Measurements from ENCODE around the gene FAM131A.

FAM131A gene

DNA sequence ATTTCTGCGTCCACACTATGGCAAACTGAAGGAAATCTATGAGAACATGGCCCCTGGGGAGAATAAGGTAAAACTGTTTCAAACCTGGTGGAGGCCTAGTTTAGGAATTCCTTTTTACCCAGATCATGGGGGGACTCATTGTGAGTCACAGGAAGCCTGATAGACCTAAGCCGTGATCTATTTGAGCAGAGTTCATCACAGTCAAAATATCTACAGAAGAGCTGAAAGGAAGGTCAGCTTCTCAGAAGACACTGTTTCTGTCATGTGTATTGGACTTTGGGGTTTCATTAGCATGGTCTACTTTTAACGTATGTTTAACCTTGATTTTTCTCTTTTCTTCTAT, 37.1 kb upstream of the FAM131A start:
- Histone ChIP-seq H3K4me3 (ENCODE audit: low read length) (no peak overlapping the region), H3K36me3 (ENCODE audit: control insufficient read depth, insufficient read depth, low read length) (peaks cover 26% of the 10 kb centered on the region), H3K27me3 (ENCODE audit: control insufficient read depth, insufficient read depth, low read length) (no peaks in the 10 kb centered on the region), H3K9me3 (ENCODE audit: control insufficient read depth, insufficient read depth, low read length) (no peaks in the 10 kb centered on the region), H3K4me1 (ENCODE audit: control insufficient read depth, insufficient read depth, low read length) (no peaks in the 10 kb centered on the region), H3K27ac (ENCODE audit: low read length) (no peak overlapping the region)
- no CpG with 5 or more reads among the region's 3 CpGs for WGBS (ENCODE audit: insufficient coverage, insufficient read length)
- DNase-seq (ENCODE audit: low read depth, low spot score), result no peak

DNA sequence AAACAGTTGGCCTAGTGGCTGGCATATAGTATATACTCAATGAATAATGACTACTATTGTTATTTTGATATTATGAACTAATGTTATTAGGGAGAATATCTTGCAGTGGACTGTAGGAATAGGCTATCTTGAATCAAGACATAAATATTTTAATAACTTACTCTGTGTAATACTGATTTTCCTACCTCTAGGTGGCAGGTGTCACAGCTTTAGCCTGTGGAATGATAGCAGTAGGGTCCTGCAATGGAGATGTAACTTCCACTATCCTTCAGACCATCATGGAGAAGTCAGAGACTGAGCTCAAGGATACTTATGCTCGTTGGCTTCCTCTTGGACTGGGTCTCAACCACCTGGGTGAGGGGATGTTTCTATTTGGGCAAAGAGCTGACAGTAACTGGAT, 31.8 kb upstream of the FAM131A start:
- Histone ChIP-seq H3K4me3 (ENCODE audit: low read length) (no peak overlapping the region), H3K27ac (ENCODE audit: low read length) (no peak overlapping the region), H3K9me3 (ENCODE audit: control insufficient read depth, insufficient read depth, low read length) (no peaks in the 10 kb centered on the region), H3K36me3 (ENCODE audit: control insufficient read depth, insufficient read depth, low read length) (peaks cover 51% of the 10 kb centered on the region), H3K27me3 (ENCODE audit: control insufficient read depth, insufficient read depth, low read length) (no peaks in the 10 kb centered on the region), H3K4me1 (ENCODE audit: control insufficient read depth, insufficient read depth, low read length) (no peaks in the 10 kb centered on the region)
- no CpG with 5 or more reads among the region's 1 CpG for WGBS (ENCODE audit: insufficient coverage, insufficient read length)
- DNase-seq (ENCODE audit: low read depth, low spot score), result no peak

DNA sequence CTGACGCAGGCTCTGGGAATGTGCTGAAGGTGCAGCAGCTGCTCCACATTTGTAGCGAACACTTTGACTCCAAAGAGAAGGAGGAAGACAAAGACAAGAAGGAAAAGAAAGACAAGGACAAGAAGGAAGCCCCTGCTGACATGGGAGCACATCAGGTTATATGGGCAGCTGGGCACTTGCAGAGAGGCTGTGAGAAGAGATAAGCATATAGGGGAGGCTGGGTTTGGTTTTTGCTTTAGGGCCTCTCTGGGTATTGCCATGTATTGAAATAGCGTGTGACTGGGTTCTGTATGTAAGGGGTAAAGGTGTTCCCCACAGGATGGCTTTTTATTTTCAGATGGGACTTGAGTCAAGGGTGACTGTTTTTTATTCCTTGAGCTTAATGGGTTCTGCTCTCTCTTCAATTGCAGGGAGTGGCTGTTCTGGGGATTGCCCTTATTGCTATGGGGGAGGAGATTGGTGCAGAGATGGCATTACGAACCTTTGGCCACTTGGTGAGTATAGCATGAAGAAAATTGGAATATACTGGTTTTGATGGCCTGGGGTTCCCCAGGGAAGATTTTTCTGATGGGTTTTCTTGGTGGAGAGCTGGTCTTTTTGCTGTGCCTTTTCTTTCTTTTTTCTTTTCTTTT, 30.9 kb upstream of the FAM131A start:
- no peak for DNase-seq (ENCODE audit: low read depth, low spot score)
- no peaks in the 10 kb centered on the region for H3K9me3 ChIP-seq (ENCODE audit: control insufficient read depth, insufficient read depth, low read length)
- no peak overlapping the region for H3K27ac ChIP-seq (ENCODE audit: low read length)
- H3K4me1 ChIP-seq (ENCODE audit: control insufficient read depth, insufficient read depth, low read length), result no peaks in the 10 kb centered on the region
- no peaks in the 10 kb centered on the region for H3K27me3 ChIP-seq (ENCODE audit: control insufficient read depth, insufficient read depth, low read length)
- no CpG with 5 or more reads among the region's 4 CpGs for WGBS (ENCODE audit: insufficient coverage, insufficient read length)
- H3K4me3 ChIP-seq (ENCODE audit: low read length), result no peak overlapping the region
- H3K36me3 ChIP-seq (ENCODE audit: control insufficient read depth, insufficient read depth, low read length), result peaks cover 51% of the 10 kb centered on the region

DNA sequence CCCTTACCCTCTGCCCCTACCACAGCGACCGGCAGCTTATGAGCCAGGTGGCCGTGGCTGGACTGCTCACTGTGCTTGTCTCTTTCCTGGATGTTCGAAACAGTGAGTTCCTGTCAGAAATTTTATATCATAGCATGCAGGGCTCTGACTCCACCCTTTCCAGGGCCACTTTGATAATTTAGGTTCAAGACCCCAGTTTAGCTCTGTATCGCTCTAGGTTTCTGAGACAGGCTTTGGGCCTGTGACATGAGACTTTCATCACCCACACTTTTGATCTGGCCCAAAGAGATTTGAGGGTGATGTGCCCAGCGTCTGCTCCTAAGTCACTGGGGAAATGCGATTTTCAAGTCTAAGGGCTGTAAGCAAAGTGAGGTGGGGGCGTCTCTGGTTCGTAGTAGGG, 29.5 kb upstream of the FAM131A start:
- no peak overlapping the region for H3K27ac ChIP-seq (ENCODE audit: low read length)
- H3K27me3 ChIP-seq (ENCODE audit: control insufficient read depth, insufficient read depth, low read length), result no peaks in the 10 kb centered on the region
- H3K36me3 ChIP-seq (ENCODE audit: control insufficient read depth, insufficient read depth, low read length), result peaks cover 39% of the 10 kb centered on the region
- H3K9me3 ChIP-seq (ENCODE audit: control insufficient read depth, insufficient read depth, low read length), result no peaks in the 10 kb centered on the region
- H3K4me1 ChIP-seq (ENCODE audit: control insufficient read depth, insufficient read depth, low read length), result no peaks in the 10 kb centered on the region
- 100% methylated on average over 2 of the region's 9 CpGs for WGBS (ENCODE audit: insufficient coverage, insufficient read length)
- H3K4me3 ChIP-seq (ENCODE audit: low read length), result no peak overlapping the region
- no peak for DNase-seq (ENCODE audit: low read depth, low spot score)

DNA sequence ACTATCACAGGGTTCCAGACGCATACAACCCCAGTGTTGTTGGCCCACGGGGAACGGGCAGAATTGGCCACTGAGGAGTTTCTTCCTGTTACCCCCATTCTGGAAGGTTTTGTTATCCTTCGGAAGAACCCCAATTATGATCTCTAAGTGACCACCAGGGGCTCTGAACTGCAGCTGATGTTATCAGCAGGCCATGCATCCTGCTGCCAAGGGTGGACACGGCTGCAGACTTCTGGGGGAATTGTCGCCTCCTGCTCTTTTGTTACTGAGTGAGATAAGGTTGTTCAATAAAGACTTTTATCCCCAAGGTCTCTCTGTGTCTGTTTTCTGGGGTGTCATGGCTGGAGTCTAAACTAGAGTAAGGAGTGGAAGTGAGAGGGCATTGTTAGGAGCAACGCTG, 28.7 kb upstream of the FAM131A start:
- Histone ChIP-seq H3K36me3 (ENCODE audit: control insufficient read depth, insufficient read depth, low read length) (peaks cover 33% of the 10 kb centered on the region), H3K27me3 (ENCODE audit: control insufficient read depth, insufficient read depth, low read length) (no peaks in the 10 kb centered on the region), H3K4me1 (ENCODE audit: control insufficient read depth, insufficient read depth, low read length) (no peaks in the 10 kb centered on the region), H3K9me3 (ENCODE audit: control insufficient read depth, insufficient read depth, low read length) (no peaks in the 10 kb centered on the region), H3K27ac (ENCODE audit: low read length) (no peak overlapping the region), H3K4me3 (ENCODE audit: low read length) (no peak overlapping the region)
- no CpG with 5 or more reads among the region's 7 CpGs for WGBS (ENCODE audit: insufficient coverage, insufficient read length)
- DNase-seq (ENCODE audit: low read depth, low spot score), result no peak

DNA sequence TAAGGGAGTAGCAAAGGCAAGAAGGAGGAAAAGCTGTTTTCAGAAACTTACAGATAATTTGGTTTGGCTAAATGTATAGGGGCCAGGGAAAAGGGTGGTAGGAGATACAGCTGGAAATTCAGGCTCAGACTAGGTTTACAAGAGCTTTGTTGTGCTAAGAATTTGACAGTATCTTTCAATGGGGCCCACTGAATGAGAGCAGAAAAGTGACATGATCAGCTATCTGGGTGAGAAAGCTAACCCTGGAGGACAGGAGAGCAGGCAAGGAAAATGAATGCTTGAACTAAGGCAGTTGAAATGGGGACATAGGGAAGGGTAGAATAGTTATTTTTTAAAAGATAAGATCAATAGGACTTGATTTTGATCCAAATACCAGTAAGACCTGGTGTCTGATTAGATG, 25.8 kb upstream of the FAM131A start:
- Histone ChIP-seq H3K36me3 (ENCODE audit: control insufficient read depth, insufficient read depth, low read length) (peaks cover 16% of the 10 kb centered on the region), H3K4me3 (ENCODE audit: low read length) (no peak overlapping the region), H3K9me3 (ENCODE audit: control insufficient read depth, insufficient read depth, low read length) (no peaks in the 10 kb centered on the region), H3K27ac (ENCODE audit: low read length) (no peak overlapping the region), H3K27me3 (ENCODE audit: control insufficient read depth, insufficient read depth, low read length) (no peaks in the 10 kb centered on the region), H3K4me1 (ENCODE audit: control insufficient read depth, insufficient read depth, low read length) (no peaks in the 10 kb centered on the region)
- no peak for DNase-seq (ENCODE audit: low read depth, low spot score)

DNA sequence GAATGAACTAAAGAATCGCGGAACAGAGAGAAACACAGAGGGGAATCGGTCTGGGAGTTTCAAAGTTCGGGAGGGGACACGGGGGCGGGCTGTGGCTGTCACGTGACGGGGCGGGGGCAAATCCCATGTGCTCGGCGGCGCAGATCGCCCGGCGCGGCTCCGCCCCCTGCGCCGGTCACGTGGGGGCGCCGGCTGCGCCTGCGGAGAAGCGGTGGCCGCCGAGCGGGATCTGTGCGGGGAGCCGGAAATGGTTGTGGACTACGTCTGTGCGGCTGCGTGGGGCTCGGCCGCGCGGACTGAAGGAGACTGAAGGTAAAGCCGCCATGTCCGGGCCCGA, 23.1 kb upstream of the FAM131A start, which contains the start of gene EIF4G1:
Gene EIF4G1 (plus strand): TSS at position 244 of the 337 bp plus-strand sequence. CDS start 1,191 bp downstream, outside the sequence.
- Histone ChIP-seq H3K27ac (ENCODE audit: low read length) (no peak within 1 kb of the TSS), H3K9me3 (ENCODE audit: control insufficient read depth, insufficient read depth, low read length) (no peaks in the 10 kb centered on the region), H3K36me3 (ENCODE audit: control insufficient read depth, insufficient read depth, low read length) (peaks cover 3% of the 10 kb centered on the region; the same call in 1 of the 2 replicates), H3K4me3 (ENCODE audit: low read length) (peak within 1 kb of the TSS; percentile 95), H3K4me1 (ENCODE audit: control insufficient read depth, insufficient read depth, low read length) (no peaks in the 10 kb centered on the region), H3K27me3 (ENCODE audit: control insufficient read depth, insufficient read depth, low read length) (no peaks in the 10 kb centered on the region)
- no peak for DNase-seq (ENCODE audit: low read depth, low spot score)
- no CpG with 5 or more reads among the region's 40 CpGs for WGBS (ENCODE audit: insufficient coverage, insufficient read length)

DNA sequence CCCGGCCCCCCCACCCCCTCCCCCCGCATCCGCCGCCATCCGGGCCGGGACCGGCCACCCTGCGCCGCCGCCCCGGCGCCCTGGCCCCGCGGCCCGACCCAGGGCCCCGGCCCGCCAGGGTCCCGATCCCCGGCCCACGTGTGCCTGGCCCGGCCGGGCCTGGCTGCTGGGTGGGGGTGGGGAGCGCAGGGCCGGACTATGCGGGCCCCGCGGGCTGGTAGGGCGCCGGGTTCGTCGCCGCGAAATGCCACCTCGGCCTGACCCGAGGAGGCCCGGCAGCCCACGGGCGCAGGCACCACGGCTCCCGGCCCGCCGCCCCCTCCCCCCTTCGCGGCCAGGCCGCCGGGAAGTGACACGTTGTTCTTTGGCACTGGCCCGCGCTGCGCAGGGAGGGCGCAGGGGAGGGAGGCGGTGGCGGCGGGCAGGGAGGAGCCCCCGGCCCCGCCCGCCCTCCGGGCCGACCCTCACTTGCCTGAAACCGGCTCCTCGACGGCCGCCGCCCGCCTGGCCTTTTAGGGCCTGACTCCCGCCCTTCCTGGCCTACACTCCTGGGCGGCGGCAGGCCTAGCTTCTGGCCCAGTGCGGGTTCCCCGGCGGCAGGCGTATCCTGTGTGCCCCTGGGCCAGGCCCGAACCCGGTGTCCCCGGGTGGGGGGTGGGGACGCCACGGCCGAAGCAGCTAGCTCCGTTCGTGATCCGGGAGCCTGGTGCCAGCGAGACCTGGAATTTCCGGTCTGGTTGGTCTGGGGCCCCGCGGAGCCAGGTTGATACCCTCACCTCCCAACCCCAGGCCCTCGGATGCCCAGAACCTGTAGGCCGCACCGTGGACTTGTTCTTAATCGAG, 22.5 kb upstream of the FAM131A start:
- no CpG with 5 or more reads among the region's 89 CpGs for WGBS (ENCODE audit: insufficient coverage, insufficient read length)
- Histone ChIP-seq H3K9me3 (ENCODE audit: control insufficient read depth, insufficient read depth, low read length) (no peaks in the 10 kb centered on the region), H3K27me3 (ENCODE audit: control insufficient read depth, insufficient read depth, low read length) (no peaks in the 10 kb centered on the region)

DNA sequence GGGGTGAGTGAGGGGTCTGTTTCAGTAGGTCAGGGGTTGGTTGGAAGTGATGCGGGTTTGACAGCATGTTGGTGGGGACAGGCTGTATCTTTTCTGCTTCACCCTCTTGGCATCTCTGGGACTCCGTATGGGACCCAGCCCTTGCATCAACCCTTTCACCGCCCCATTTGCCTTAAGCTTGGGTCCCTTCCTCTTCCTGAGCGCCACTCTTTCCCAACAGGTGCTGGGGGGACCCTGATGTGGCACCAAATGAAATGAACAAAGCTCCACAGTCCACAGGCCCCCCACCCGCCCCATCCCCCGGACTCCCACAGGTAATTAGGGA, 21.9 kb upstream of the FAM131A start:
- H3K27me3 ChIP-seq (ENCODE audit: control insufficient read depth, insufficient read depth, low read length), result no peaks in the 10 kb centered on the region
- H3K27ac ChIP-seq (ENCODE audit: low read length), result no peak overlapping the region
- peak overlapping the region; percentile 95 for H3K4me3 ChIP-seq (ENCODE audit: low read length)
- peaks cover 9% of the 10 kb centered on the region for H3K36me3 ChIP-seq (ENCODE audit: control insufficient read depth, insufficient read depth, low read length)
- WGBS (ENCODE audit: insufficient coverage, insufficient read length), result no CpG with 5 or more reads among the region's 6 CpGs
- no peaks in the 10 kb centered on the region for H3K9me3 ChIP-seq (ENCODE audit: control insufficient read depth, insufficient read depth, low read length)
- no peak for DNase-seq (ENCODE audit: low read depth, low spot score)
- H3K4me1 ChIP-seq (ENCODE audit: control insufficient read depth, insufficient read depth, low read length), result no peaks in the 10 kb centered on the region

More for the DNA sequence above, 22.5 kb upstream of the FAM131A start:
- Histone ChIP-seq H3K36me3 (ENCODE audit: control insufficient read depth, insufficient read depth, low read length) (peaks cover 3% of the 10 kb centered on the region), H3K27ac (ENCODE audit: low read length) (no peak overlapping the region), H3K4me3 (ENCODE audit: low read length) (peak overlapping the region; percentile 95), H3K4me1 (ENCODE audit: control insufficient read depth, insufficient read depth, low read length) (no peaks in the 10 kb centered on the region)
- DNase-seq (ENCODE audit: low read depth, low spot score), result no peak

DNA sequence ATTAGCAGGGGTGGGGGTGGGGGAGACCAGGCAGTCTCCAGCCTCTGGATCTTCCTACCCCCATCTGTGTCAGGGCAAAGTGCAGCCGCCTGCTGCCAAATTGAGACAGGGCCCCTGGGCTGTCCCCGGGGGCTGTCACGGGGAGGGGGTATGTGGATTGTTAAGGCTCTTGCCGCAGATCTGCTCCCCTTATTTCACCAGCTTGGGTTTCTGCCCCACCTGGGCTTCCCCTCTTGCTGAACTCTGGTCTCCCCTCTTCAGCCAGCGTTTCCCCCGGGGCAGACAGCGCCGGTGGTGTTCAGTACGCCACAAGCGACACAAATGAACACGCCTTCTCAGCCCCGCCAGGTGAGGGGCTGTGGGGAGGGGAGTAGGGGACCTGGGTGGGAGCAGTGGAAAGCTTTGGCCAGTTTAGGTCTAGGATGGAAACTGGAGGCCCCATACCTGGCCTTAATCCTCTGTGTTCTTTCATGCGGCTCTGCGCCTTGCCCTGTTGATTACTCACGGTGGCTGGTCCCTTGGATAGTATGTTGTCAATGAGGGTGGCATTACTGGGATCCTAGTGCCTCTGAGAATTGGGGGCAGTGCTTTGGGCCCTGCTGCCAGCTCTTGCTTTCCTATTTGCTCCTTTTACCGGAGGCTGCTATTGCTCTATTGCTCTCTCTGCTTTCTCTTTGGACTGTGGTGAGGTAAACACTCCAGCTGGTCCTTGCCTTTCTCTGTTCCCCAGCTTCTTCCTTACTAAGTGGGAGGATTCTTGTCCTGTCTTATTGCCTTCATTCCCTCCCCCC, 21.3 kb upstream of the FAM131A start:
- WGBS (ENCODE audit: insufficient coverage, insufficient read length), result no CpG with 5 or more reads among the region's 16 CpGs
- Histone ChIP-seq H3K36me3 (ENCODE audit: control insufficient read depth, insufficient read depth, low read length) (peaks cover 14% of the 10 kb centered on the region), H3K27ac (ENCODE audit: low read length) (no peak overlapping the region), H3K27me3 (ENCODE audit: control insufficient read depth, insufficient read depth, low read length) (no peaks in the 10 kb centered on the region), H3K9me3 (ENCODE audit: control insufficient read depth, insufficient read depth, low read length) (no peaks in the 10 kb centered on the region), H3K4me1 (ENCODE audit: control insufficient read depth, insufficient read depth, low read length) (no peaks in the 10 kb centered on the region), H3K4me3 (ENCODE audit: low read length) (peak overlapping the region; percentile 95; the same call in 1 of the 2 replicates)
- DNase-seq (ENCODE audit: low read depth, low spot score), result no peak

Measured in iPS DF 6.9 (cell line).